Endothelial cell of umbilical vein (primary cell): Measurements from ENCODE around the gene CDKN2AIP. TPM values are rescaled to one million over a fixed set of nuclear protein-coding genes. Genes with fewer than 3 reads are reported as not detected.

Source experiments
- BruUV-seq: library from RNA; stranded (reverse); fragments of 400-500 nt; replicated peaks from 2 replicates; lab custom pipeline; 2021; lab: Mats Ljungman, UMichigan
- CTCF ChIA-PET: fragments of 300-600, 350-600 bp; sonication (Branson Sonifier 250); formaldehyde crosslinking; loops from one replicate; lab custom pipeline; 2021; ENCODE audit warnings: antibody characterized with exemption, inconsistent platforms; lab: Charles Lee
- POLR2A ChIA-PET: fragments of 300-600, 350-600 bp; sonication (Branson Sonifier 250); formaldehyde crosslinking; loops from one replicate; lab custom pipeline; 2021; ENCODE audit warnings: antibody characterized with exemption, inconsistent platforms; lab: Charles Lee
- DNase-seq: peaks from one replicate; pipeline ENCODE4 v3.0.0-alpha.2; 2011; ENCODE audit warnings: low read depth, low spot score
- FAIRE-seq: peaks from 2 replicates; lab custom pipeline; 2011; peaks lifted over from hg19 to GRCh38; lab: Jason Lieb, UNC
- H2AFZ ChIP-seq: 2 replicates; pipeline ENCODE4 v1.6.0; 2012; ENCODE audit warnings: low read depth, low read length, control low read depth, inconsistent platforms
- H3K27ac ChIP-seq: 2 replicates; pipeline ENCODE4 v1.5.1; 2011; ENCODE audit warnings: low read depth, mild to moderate bottlenecking, control low read depth, low read length, moderate library complexity; ENCODE audit not compliant: insufficient read depth
- H3K27me3 ChIP-seq, 2 experiments: 2 replicates each; pipeline versions ENCODE4 v1.6.0 to v1.6.1; 2011; ENCODE audit warnings: low read length in 2 of 2, mixed read lengths in 1 of 2; ENCODE audit not compliant: control insufficient read depth in 2 of 2, insufficient read depth in 2 of 2
- H3K36me3 ChIP-seq, 2 experiments: 2 replicates in 1 of 2; 3 replicates in 1 of 2; pipeline ENCODE4 v1.5.1; 2011; ENCODE audit warnings: low read length in 2 of 2, mild to moderate bottlenecking in 1 of 2, moderate library complexity in 1 of 2; ENCODE audit not compliant: control insufficient read depth in 2 of 2, insufficient read depth in 2 of 2; ENCODE audit errors: extremely low read depth in 1 of 2
- H3K4me1 ChIP-seq: 3 replicates; pipeline ENCODE4 v1.5.1; 2011; ENCODE audit warnings: mild to moderate bottlenecking, low read length; ENCODE audit not compliant: control insufficient read depth, insufficient read depth; ENCODE audit errors: extremely low read depth
- H3K4me2 ChIP-seq: 2 replicates; pipeline ENCODE4 v1.6.1; 2011; ENCODE audit warnings: low read length, control low read depth, mixed read lengths; ENCODE audit not compliant: insufficient read depth
- H3K4me3 ChIP-seq, 3 experiments: fragments of 200-600 bp in 1 of 3; sonication (generic), shearing (Covaris generic) in 1 of 3; replicated peaks in 1 of 3; 2 replicates each; pipeline ENCODE4 v1.5.1; 2011 to 2016; ENCODE audit warnings: control low read depth in 3 of 3, low read length in 3 of 3, mild to moderate bottlenecking in 2 of 3, inconsistent platforms in 1 of 3, low read depth in 1 of 3, moderate library complexity in 1 of 3; ENCODE audit not compliant: insufficient read depth in 1 of 3
- H3K79me2 ChIP-seq: 2 replicates; pipeline ENCODE4 v1.6.0; 2012; ENCODE audit warnings: low read length, inconsistent platforms; ENCODE audit not compliant: control insufficient read depth, insufficient read depth
- H3K9ac ChIP-seq: replicated peaks from 2 replicates; pipeline ENCODE3; 2011; ENCODE audit warnings: low read length, control low read depth; ENCODE audit not compliant: insufficient read depth; ENCODE audit errors: extremely low read depth
- H3K9me1 ChIP-seq: replicated peaks from 3 replicates; pipeline ENCODE4 v1.6.0; 2011; ENCODE audit warnings: mild to moderate bottlenecking, low read length; ENCODE audit not compliant: control insufficient read depth, insufficient read depth; ENCODE audit errors: extremely low read depth
- H3K9me3 ChIP-seq: replicated peaks from 2 replicates; pipeline ENCODE4 v1.5.1; 2012; ENCODE audit warnings: low read length, inconsistent platforms; ENCODE audit not compliant: control insufficient read depth, insufficient read depth
- H4K20me1 ChIP-seq: replicated peaks from 2 replicates; pipeline ENCODE3; 2011; ENCODE audit warnings: mild to moderate bottlenecking, low read length; ENCODE audit not compliant: control insufficient read depth, insufficient read depth; ENCODE audit errors: extremely low read depth
- CTCF ChIP-seq, 2 donors: IDR thresholded peaks; 1 replicate in 1 of 2; 2 replicates in 1 of 2; pipeline ENCODE4 v1.5.1; 2011; ENCODE audit warnings: low read length in 2 of 2, mild to moderate bottlenecking in 2 of 2, moderate library complexity in 2 of 2, control low read depth in 1 of 2, inconsistent platforms in 1 of 2, low read depth in 1 of 2; ENCODE audit not compliant: insufficient read depth in 1 of 2; ENCODE audit errors: extremely low read depth in 1 of 2
- EZH2 ChIP-seq: IDR thresholded peaks from 2 replicates; pipeline ENCODE4 v1.6.1; 2012; ENCODE audit warnings: borderline replicate concordance, low read depth, mild to moderate bottlenecking, moderate library complexity, low read length, inconsistent platforms; ENCODE audit not compliant: severe bottlenecking
- FOS ChIP-seq: IDR thresholded peaks from 2 replicates; pipeline ENCODE4 v1.6.1; 2011; ENCODE audit warnings: mild to moderate bottlenecking, low read length, moderate library complexity, borderline replicate concordance; ENCODE audit not compliant: insufficient read depth
- GATA2 ChIP-seq: IDR thresholded peaks from 2 replicates; pipeline ENCODE4 v1.7.0; 2011; ENCODE audit warnings: low read depth, mild to moderate bottlenecking, moderate library complexity, mixed read lengths, low read length; ENCODE audit not compliant: insufficient read length, insufficient read depth
- JUN ChIP-seq: IDR thresholded peaks from 2 replicates; pipeline ENCODE4 v1.6.1; 2011; ENCODE audit warnings: borderline replicate concordance, low read depth; ENCODE audit not compliant: insufficient read length, insufficient read depth
- MAX ChIP-seq: IDR thresholded peaks from 2 replicates; pipeline ENCODE4 v1.6.1; 2011; ENCODE audit not compliant: insufficient read depth, insufficient read length
- MYC ChIP-seq: IDR thresholded peaks from one replicate; pipeline ENCODE4 v1.6.1; 2011; ENCODE audit warnings: mild to moderate bottlenecking, low read depth, low read length
- POLR2A ChIP-seq: IDR thresholded peaks from 2 replicates; pipeline ENCODE4 v1.6.1; 2012; ENCODE audit warnings: low read depth, mild to moderate bottlenecking, control low read depth, low read length
- POLR2AphosphoS5 ChIP-seq: IDR thresholded peaks from 2 replicates; pipeline ENCODE4 v1.6.1; 2012; ENCODE audit warnings: low read depth, mild to moderate bottlenecking, control low read depth, low read length, moderate library complexity; ENCODE audit not compliant: insufficient read depth
- dilution Hi-C: fragments of 300-500 bp; cut with MboI; formaldehyde crosslinking; loops from one replicate; pipeline ENCODE4 v1.15.0; 2019; ENCODE audit warnings: low sequenced_read_pairs; ENCODE audit not compliant: extremely low pct_ligation_motif_present
- intact Hi-C: fragments of 100-400 bp; cut with micrococcal nuclease; formaldehyde crosslinking; loops from one replicate; pipeline ENCODE4 v1.10.0; 2022
- polyA plus RNA-seq, 4 experiments: library from polyadenylated mRNA; depleted of rRNA in 3 of 4; stranded (reverse) in 3 of 4; unstranded in 1 of 4; fragments of >200 nt; gene quantifications; 2 replicates each; pipeline versions ENCODE4 v1.2.1 to v1.2.3, GENCODE V29; 2011 to 2012; ENCODE audit warnings: missing spikeins in 1 of 4
- total RNA-seq: library from RNA; stranded (reverse); gene quantifications from 2 replicates; pipeline ENCODE4 v1.2.3, GENCODE V29; 2021

Gene CDKN2AIP
- total and polyA plus RNA-seq, 2 donors (not counting 3 experiments of a cell fraction or from before 2014, with no cell fraction given), result 5.1 to 12.8 TPM

GRCh38 chr4:183399126-183399522 lies 45.3 kb upstream of the CDKN2AIP start:
- BruUV-seq, result no TSS peak
- H2AFZ ChIP-seq, result peak overlapping the region; percentile 87
- CTCF ChIA-PET, result interaction anchor here (0.6 to 2.0 kb wide), 11 partner anchors 8 to 461 kb away, joined by 3 to 20 read pairs (median 4); no protein-coding TSS in a partner anchor
- H3K79me2 ChIP-seq, result no peaks in the 10 kb centered on the region
- H3K4me1 ChIP-seq, result peaks cover 6% of the 10 kb centered on the region
- POLR2A ChIA-PET, result no interaction called here
- H3K27me3 ChIP-seq, result no peaks in the 10 kb centered on the region
- TF ChIP-seq FOS, result no peak
- TF ChIP-seq POLR2A, result no peak
- TF ChIP-seq GATA2, result no peak
- no peak for TF ChIP-seq MAX
- TF ChIP-seq CTCF (IDR thresholded peaks at IDR 0.05; ENCODE audit: extremely low read depth in 1 of 2, insufficient read depth in 1 of 2, low read depth in 1 of 2, low read length in 2 of 2), result no peak
- TF ChIP-seq MYC, result no peak
- no peak for TF ChIP-seq JUN
- TF ChIP-seq EZH2, result no peak
- no peak for TF ChIP-seq POLR2AphosphoS5
- H3K9ac ChIP-seq, result peak overlapping the region; percentile 54
- dilution Hi-C loops, result no loop called here
- H3K4me3 ChIP-seq, result no peak overlapping the region
- DNase-seq (no peak), FAIRE-seq (no peak)
- H3K9me1 ChIP-seq, result no peaks in the 10 kb centered on the region
- no peaks in the 10 kb centered on the region for H3K36me3 ChIP-seq
- H3K4me2 ChIP-seq, result peak overlapping the region; percentile 66
- H3K27ac ChIP-seq, result no peak overlapping the region
- intact Hi-C loops, result loop anchor here (2.0 to 5.0 kb wide), 6 partner anchors 44 to 460 kb away; no protein-coding TSS in a partner anchor
- H4K20me1 ChIP-seq, result no peaks in the 10 kb centered on the region
- H3K9me3 ChIP-seq, result no peaks in the 10 kb centered on the region
